Esophagus squamous epithelium (tissue), 4 donors: ENCODE results near the gene TRIM24.

Experiments used
- POLR2A ChIP-seq, 4 donors: fragments of 450-650 bp; IDR thresholded peaks; one replicate each; pipeline ENCODE4 v1.6.1; 2017; ENCODE audit warnings: antibody characterized with exemption in 4 of 4, mild to moderate bottlenecking in 4 of 4, moderate library complexity in 3 of 4
- TF ChIP-seq, protein P1 (sequence below), 6 experiments: fragments of 450-650 bp in 4 of 6; fragments of 200-600 bp in 2 of 6; sonication (generic) in 2 of 6; IDR thresholded peaks; one replicate each; pipeline ENCODE4 v1.5.1; 2016 to 2019; ENCODE audit warnings: antibody characterized with exemption in 6 of 6, mild to moderate bottlenecking in 4 of 6, moderate library complexity in 4 of 6

DNA sequence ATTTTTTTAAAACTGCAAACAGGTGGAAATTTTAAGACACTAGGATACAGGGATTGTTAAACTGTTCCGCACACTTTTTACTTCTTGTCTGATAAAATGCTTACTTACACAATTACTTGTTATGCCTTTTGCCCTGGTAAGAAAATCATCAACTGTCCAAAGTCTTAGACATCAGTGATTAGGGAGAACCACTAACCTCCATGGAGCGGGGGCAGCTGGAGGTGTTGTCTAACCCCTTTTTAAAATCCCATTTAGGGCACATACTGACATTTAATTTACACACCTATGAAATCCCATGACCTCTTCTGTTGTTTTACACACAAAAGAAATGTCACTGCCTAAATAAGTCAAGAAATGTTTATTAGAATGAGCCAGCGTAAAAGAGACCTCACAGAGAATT, 65.7 kb downstream of the TRIM24 start:
- TF ChIP-seq, protein P1, sequence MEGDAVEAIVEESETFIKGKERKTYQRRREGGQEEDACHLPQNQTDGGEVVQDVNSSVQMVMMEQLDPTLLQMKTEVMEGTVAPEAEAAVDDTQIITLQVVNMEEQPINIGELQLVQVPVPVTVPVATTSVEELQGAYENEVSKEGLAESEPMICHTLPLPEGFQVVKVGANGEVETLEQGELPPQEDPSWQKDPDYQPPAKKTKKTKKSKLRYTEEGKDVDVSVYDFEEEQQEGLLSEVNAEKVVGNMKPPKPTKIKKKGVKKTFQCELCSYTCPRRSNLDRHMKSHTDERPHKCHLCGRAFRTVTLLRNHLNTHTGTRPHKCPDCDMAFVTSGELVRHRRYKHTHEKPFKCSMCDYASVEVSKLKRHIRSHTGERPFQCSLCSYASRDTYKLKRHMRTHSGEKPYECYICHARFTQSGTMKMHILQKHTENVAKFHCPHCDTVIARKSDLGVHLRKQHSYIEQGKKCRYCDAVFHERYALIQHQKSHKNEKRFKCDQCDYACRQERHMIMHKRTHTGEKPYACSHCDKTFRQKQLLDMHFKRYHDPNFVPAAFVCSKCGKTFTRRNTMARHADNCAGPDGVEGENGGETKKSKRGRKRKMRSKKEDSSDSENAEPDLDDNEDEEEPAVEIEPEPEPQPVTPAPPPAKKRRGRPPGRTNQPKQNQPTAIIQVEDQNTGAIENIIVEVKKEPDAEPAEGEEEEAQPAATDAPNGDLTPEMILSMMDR (IDR thresholded peaks at IDR 0.05), result no peak
- no peak for TF ChIP-seq POLR2A (IDR thresholded peaks at IDR 0.05)
